NCI-H82 (cell line): ENCODE measurements around the gene LY6G6D.

ENCODE experiments used
- DNase-seq: peaks from one replicate; lab custom pipeline; 2025; lab: John Stamatoyannopoulos, UW

LY6G6D gene

DNA sequence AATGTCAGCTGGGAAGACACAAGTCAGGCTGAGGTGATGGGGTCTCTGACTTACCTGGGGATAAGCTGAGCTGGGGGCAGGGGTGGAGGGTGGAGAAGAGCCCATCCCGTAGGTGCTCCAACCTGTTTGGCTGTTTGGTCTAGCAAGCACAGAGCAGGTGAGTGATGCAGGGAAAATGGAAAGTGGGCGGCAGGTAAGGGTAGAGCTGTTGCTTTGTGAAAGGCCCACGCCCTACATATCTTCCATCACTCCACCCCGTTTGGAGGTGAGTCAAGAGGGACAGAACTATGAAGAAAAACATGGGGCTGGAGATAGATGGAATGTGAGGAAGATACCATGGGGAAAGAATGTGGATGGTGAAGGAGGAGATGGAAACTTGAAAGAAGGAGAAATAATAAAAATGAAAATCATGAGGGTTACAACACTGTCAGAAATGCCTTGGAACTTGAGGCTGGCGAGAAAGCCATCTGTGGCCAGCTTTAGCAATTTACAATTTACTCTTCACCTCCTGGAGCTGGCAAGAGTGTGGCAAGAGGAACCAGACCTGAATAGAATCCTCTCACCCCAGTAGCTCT lies 5.1 kb downstream of the LY6G6D start:
- DNase-seq, result no peak

DNA sequence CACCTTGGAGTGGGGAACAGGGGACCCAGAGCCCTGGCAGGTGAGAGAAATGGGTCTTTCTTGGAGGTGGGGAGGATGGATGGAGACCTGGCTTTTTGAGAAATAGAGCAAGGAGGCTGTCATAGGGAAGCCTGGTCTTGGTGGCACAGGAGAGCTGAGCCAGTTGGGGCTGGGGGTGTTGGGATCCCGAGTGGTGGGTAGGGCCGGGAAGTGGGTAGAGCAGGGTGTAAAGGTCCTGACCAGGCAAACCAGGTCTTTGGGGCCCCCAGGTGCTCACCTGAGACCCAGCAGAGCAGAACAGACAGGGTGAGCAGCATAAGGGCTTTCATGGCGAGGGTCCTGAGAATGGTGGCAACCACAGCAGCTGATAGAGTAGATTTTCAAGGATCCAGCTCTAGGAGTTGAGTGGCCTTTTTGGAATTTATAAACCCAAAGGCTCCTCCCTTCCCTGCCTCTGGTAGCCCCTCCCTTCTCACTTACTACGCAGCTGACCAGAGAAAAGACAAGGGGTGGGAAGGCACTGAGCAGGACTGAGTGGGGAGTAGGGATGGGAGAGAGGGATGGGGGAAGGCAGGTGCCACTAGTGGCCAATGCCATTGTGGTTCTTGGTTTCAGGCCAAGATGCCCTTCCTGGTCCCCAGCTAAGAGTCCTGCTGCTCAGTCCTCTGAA lies 6.3 kb downstream of the LY6G6D start, which contains the start of gene LY6G6C:
Gene LY6G6C (minus strand): TSS at position 396 of the 670 bp plus-strand sequence. CDS start 67 bp downstream, at position 329.
- no peak for DNase-seq

GRCh38 chr6:31722173-31722572 lies 7.0 kb downstream of the LY6G6D start:
- DNase-seq, result no peak

DNA sequence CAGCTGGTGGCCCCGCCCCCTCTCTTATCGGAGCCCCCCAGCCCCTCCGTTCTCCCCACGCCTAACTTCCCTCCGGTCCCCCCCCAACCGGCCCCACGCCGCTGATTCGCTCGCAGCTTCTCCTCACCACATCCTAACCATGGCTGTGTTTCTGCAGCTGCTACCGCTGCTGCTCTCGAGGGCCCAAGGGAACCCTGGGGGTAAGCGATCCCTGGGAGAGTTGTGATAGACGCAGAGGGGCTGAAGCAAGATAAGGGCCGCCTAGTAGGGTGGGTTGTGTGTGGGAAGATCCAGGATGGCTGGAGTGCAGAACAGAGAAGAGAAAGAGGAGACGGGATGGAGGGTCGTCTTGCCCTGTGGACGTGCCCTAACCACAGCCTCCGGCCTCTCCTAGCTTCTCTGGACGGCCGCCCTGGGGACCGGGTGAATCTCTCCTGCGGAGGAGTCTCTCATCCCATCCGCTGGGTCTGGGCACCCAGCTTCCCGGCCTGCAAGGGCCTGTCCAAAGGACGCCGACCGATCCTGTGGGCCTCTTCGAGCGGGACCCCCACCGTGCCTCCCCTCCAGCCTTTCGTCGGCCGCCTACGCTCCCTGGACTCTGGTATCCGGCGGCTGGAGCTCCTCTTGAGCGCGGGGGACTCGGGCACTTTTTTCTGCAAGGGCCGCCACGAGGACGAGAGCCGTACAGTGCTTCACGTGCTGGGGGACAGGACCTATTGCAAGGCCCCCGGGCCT lies 8.3 kb downstream of the LY6G6D start, which contains the start of gene MPIG6B:
Gene MPIG6B (plus strand): TSS at position 129 of the 735 bp plus-strand sequence. CDS start 11 bp downstream, at position 140.
- no peak for DNase-seq

GRCh38 chr6:31723980-31724691 lies 9.0 kb downstream of the LY6G6D start:
- DNase-seq, result no peak

DNA sequence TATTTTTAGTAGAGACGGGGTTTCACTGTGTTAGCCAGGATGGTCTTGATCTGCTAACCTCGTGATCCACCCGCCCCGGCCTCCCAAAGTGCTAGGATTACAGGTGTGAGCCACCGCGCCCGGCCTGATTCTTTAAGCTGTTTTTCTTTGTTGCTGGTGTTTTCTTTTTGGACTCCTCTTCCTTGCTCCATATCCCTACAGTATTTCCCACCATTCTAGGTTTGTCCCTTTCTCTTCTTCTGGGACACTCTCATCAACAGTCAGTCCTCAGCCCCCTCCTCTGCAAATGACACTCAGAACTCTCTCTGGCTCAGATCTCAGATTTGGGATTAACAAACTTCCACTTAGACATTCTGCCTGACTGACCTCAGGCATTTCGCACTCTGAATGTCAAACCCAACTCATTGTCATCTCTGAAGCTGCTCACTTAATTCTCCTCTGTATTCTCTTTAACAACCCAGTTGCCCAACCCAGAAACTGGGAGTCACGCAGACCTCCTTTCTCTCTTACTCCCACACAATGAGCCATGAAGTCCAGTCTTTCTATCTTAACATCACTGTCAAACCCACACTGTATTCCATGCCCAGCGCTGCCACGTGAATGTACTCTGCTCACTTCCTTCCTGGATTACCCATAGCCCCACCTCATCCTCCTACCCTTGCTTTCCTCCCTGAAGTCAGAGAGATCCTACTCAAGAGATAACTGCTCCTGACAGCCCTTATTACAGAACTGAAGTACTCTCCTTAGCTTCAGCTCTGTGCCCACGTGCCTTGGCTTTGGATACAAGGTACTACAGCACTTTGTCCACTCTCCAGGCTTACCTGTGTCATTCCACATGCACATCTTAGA lies 10.6 kb downstream of the LY6G6D start:
- no peak for DNase-seq

DNA sequence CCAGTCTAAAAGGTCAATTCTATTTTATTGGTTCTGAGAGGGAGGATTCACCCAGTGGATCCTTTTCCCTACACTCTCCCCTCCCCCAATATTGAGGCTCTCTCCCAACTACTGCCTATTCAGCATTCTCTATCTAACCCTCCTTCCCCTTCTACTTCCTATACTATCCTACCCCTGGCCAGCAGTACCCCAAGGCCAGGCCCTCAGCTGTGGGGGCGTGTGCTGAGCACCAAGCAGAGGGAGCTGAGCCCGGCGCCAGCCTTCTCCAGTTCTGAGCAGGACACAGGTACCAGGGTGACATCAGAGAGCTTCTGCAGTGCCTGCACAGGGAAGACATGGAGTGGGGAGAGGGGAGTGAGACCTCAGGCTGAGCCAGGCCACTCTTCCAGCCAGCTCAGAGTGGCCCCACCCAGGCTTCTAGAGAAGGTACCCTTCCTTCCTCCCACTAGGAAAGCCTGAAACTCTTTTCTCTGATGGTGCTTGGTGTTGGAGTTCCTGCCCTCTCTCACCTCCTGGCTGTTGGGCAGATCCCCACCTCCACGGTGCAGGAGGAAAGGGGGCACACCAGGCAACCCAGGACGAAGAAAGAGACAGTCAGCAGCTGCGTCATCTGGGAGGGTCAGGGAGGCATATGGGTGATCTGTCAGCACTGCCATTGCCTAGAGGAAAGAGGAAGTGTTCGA lies 12.0 kb downstream of the LY6G6D start:
- DNase-seq, result no peak

DNA sequence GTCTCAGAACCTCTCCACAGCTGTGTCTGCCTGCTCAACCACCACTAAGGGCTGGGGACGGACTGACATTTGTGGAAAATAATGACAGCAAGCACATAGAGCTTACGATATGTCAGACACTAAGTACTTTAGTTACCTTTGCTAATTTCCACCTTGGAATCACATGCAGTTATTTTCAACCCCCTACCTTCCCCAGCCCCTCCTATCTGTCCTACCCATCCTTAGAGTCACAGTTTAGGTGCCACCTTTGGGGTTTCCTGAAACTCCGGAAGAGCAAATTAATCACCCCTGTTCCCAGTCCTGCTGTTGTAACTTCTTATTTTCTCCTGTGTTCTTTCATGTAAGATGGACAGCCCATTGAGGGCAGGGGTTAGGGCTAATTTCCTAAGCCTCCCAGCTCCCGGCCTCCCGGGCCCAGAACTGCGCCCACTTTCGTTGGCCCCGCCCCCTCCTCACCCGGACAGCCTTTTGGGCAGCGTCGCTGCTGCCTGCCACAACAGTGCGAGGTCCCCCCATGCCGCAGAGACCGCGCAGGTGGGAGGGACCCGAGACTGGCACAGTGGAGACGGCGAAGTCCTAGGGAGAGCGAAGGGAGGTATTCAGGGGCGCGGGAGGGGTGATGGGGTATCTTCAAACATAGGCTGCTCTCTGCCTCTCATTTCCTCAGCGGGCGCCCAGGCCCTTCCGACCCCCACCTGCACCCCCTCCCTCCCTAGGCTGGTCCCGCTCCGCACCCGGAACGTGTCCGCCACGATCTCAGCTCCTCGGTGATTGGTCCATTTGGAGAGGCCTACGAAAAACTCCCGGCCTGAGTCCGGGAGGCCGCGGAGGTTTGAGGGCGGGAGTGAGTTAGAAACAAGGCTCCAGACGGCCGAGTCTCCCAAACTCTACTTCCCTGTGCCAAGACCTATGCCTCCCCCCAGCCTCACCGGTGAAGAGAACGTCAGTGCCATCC lies 12.8 kb downstream of the LY6G6D start:
- no peak for DNase-seq

DNA sequence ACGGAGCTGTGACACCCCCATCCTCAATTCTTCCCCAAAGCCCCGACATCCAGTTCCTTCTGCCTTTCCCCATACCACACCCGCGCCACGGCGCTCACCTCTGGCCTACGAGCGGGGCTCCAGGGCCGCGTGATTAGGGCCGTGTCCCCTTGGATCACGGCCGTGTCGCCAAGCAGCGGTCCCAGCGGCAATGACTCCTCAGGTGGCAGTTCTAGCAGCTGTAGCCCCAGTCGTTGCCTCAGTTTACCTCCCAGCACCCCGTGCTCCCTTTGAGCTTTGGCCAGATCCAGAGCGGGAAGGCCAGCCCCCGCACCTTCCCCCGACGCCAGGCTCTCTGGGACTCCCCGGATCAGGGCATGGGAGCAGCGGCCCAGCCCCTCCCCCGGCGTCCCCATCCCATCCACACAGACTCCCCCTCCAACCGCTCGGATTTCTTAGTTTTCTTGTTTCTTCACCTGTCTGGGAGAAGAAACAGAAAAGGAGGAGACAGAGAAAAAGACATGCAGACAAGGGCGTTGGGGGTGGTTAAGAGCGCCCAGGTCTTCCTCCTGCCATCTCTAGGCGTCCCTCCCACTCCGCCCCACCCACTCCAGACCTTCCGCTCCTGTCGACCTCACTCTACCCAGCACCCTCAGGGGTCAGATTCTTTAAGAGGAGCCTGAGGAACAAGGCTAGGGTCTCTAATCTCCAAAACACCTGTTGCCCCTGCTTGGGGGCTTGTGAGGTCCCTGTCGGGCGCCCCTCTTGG lies 13.8 kb downstream of the LY6G6D start, which contains the start of gene DDAH2:
Gene DDAH2 (minus strand): TSS at position 533 of the 748 bp plus-strand sequence. CDS start 138 bp downstream, at position 395.
- DNase-seq, result no peak

GRCh38 chr6:31729515-31729978 lies 14.4 kb downstream of the LY6G6D start:
- peak; percentile 95 for DNase-seq

DNA sequence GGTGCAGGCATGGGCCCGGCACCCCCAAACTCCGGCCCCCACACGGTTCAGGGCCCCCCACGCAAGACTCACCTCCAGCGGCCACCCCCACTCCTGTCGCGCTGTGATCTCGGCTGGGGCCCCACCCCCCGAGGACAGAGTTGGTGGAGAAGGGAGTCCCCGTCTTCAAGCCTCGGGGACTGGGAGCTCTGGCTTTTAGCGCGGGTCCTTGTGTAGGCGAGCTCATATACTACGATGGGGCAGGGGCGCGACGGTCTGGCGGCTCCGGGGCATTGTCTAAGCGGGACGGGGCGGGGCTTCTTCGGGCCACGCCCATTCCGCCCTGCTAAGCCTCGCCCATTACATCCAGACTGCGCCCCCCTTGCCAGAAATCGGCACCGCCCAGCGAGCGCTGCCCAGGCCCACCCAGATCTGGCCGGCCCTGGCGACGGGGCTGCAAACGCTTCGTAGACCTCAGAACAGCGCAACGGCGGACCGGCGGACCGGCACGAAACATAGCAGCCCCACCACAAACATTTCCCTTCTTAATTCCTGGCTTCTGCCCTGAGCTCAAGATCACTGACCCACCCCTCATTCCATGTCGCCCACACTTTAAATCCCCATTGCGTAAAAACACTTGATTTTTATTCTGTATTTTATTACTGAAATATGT lies 15.0 kb downstream of the LY6G6D start:
- peak; percentile 93 for DNase-seq

DNA sequence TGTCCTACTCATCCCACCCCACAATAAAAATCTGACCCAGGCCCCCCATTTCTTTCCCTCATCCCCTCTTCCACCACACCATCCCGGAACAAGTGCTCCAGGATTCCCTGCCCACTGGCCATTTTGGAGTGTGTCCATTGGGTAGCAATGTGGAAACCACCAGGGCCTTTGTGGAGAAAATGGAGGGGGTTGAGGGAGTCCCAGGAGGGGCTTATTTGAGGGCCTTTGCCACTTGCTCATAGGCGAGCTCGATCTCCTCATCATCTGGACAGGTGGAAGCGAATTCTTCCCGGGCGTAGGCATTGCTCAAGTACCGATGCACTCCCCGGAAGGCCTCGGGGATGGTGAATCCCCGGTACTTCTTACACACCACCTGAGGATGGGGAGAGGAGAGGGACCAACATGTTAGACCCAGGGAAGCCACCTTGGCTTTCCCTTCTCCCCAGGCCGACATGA lies 15.5 kb downstream of the LY6G6D start:
- no peak for DNase-seq

GRCh38 chr6:31732029-31732428 lies 16.9 kb downstream of the LY6G6D start:
- DNase-seq, result no peak

DNA sequence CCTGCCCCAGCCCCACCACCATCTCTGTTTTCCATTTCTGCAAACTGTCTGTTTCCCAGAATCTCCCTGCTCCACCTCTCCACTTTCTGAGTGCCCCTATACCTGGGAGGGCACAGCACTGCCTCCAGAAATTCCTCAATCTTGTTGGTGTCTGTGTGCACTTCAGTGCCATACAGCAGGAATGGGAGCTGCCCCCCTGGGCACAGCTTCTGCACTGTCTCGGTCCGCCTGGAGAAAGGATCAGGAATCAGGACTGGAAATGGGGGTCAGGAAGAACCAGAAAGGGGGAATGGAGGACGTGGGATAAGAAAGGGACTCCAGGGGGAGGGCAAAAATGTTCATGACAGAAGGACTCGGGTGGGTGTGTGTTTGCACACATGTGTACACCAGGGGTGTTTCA lies 18.6 kb downstream of the LY6G6D start:
- DNase-seq, result no peak

GRCh38 chr6:31734247-31734820 lies 19.2 kb downstream of the LY6G6D start:
- DNase-seq, result no peak

DNA sequence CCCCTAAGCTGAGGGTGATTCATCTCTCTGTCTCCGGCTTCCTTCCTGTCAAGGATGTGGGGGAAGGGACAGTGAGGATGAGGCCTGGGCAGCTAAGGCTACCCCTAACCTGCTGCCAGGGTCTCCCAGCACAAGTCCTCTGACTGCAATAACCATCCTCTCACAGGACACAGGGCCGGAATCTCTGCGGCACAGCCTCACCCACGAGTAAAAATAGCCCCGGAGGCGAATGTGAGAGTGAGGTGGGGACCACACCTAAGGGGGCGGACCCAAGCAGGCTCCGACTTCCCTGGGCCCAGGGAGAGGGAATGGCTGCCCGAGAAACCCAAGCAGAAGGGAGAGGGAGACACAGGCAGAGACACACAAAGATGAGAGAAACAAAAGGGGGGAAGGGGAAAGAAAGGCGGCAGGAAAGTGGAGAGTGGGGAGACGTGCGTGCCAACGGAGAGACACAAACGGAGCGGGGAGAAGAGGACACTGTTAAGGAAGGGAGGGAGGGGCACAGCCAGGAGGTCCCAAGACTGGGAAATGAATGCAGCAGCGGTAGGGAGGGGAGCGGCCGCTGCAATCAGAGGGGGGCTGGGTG lies 19.8 kb downstream of the LY6G6D start:
- peak; percentile 57 for DNase-seq
